Activated T-helper 1 cell treated with Interleukin-2 at 50 U/mL for 16 hours (primary cell): ENCODE measurements around the gene CRABP2.

Experiments
- DNase-seq: peaks from one replicate; pipeline ENCODE4 v3.0.0-alpha.2; 2020; ENCODE audit warnings: low read depth

Gene CRABP2

DNA sequence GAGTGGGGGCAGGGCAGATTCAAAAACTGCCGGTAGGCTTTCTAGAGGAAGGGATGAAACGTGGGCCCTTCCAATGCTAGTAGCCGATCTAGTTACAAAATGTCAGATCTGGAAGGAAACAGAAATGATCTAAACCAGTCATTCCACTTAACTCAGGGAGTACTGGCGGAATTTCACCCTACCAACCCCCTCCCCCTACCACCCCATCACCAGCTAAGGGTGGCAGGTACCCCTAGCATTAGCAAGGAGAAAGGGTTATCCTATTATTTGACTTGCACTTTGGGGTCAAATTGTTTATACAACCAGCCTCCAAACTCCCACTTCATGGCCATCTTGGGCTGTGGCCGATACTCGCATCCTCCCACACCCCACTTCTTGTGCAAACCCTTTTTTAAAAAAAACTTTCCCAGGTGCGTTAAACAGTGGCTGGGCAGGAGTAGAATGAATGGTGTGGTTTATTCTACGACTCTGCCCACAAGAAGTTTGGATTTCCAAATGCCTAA lies 36.1 kb upstream of the CRABP2 start:
- no peak for DNase-seq

DNA sequence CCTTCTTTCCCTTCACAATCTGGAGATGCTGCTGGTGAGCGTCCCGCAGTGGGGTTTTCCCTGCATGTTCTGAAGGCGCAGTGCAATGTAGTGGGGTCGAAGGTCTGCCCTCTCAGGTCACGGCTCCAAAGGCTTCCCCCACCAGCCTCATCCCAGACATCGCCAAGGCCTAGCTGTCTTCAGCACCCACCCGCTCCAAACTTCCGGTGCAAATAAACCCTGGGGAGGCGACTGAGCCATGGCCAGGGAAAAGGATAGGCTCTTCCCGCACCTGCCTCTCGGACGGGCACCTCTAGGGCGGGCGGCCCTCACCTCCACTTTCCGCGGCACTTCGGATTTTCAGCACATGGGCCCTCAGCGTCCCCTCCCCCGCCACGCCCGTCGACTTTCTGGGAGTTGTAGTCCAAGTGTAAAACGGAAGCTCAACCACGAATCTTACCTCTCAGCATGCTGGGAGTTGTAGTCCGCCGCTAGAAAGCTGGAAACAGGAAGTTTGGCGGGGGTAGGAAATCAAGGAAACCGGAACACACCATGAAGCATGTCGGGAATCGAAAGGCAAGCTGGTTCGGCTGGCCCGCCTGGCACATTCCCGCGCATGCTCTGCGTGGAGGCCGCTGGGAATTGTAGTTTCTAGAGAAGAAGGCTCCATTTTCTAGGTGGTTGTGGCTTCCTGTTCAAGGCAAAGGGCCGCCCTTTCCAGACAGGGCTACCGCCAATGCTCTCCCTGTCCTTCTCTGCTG lies 35.5 kb upstream of the CRABP2 start, which contains the start of gene MRPL24:
Gene MRPL24, minus strand, starts transcription at position 348 of the 740 bp plus-strand sequence. CDS start 2,384 bp downstream, outside the sequence.
- DNase-seq = peak; percentile 94

DNA sequence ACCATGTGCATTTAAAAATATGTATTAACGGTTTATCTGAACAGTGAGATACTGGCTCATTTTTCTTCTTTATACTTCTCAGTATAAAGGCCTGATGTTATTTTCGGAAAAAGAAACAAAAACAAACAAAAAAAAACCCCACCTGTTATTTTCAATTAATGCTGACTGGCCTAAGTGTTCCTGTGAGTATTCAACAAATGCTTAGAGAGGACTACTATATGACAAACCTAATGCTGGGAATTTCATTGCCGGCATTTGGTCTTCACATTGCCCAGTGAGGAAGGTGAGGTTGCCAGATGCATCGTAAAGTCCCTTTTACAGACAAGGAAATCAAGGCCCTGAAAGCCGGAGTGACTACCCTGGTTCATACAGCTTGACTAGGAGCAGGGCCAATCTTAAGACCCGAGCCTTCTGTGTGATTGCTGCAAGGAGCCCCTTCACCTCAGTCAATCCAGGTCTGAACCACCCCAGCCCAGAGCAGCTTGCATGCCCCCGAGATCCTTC lies 34.9 kb upstream of the CRABP2 start:
- no peak for DNase-seq

DNA sequence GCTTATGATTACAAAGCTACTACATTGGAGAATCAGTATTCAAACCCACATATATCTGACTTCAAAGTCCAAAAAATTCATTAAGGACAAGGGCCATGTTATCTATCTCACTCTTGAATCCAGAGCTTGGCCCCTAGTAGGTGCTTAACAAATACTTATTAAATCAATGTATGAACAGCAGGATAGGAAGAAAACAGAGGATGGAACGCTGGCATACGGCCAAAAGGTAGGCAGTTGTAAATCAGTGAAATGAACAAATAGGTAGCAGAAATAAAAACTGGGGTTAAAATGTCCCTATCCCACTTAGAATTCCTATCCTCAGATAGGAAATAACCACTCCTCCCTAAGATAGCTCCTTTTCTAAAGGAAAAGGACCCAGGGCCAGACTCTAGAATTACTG lies 33.5 kb upstream of the CRABP2 start:
- DNase-seq = no peak

DNA sequence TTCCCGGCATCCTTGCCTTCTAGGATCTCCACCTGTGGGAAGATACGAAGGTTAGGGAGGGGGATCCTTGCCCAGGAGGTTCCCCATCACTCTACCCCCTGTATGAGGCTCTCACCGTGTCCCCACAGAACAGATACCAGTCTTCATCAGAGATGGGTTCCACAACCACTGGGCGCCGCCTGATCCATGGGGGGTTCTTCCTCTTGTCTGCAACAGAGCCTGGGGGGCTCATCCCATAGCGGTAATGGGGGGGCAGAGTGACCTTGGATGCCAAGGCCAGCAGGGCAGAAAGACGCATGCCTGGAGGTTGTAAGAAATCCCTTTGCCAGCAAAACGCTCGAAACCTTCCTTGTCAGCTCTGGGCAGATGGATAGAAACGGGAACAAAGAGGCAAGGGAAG lies 33.0 kb upstream of the CRABP2 start:
- DNase-seq = no peak

DNA sequence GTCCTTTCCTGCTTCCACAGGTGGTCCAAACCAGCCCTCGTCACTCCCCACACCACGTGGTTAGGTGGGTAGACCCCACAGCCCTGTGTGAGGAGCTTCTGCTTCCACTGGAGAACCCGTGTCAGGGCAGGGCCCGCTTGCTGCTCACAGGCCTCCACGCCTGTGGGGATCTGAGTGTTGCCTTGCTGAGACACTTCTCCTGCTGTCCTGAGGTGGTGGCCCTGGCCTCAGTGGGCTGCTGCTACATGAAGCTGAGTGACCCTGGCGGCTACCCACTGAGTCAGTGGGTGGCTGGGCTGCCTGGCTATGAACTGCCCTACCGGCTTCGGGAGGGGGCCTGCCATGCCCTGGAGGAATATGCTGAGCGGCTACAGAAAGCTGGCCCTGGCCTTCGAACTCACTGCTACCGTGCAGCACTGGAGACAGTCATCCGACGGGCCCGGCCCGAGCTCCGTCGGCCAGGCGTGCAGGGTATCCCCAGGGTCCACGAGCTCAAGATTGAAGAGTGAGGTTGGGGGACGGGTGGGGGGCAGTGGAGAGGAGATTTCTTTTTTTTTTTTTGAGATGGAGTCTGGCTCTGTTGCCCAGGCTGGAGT lies 28.7 kb upstream of the CRABP2 start:
- DNase-seq = no peak

DNA sequence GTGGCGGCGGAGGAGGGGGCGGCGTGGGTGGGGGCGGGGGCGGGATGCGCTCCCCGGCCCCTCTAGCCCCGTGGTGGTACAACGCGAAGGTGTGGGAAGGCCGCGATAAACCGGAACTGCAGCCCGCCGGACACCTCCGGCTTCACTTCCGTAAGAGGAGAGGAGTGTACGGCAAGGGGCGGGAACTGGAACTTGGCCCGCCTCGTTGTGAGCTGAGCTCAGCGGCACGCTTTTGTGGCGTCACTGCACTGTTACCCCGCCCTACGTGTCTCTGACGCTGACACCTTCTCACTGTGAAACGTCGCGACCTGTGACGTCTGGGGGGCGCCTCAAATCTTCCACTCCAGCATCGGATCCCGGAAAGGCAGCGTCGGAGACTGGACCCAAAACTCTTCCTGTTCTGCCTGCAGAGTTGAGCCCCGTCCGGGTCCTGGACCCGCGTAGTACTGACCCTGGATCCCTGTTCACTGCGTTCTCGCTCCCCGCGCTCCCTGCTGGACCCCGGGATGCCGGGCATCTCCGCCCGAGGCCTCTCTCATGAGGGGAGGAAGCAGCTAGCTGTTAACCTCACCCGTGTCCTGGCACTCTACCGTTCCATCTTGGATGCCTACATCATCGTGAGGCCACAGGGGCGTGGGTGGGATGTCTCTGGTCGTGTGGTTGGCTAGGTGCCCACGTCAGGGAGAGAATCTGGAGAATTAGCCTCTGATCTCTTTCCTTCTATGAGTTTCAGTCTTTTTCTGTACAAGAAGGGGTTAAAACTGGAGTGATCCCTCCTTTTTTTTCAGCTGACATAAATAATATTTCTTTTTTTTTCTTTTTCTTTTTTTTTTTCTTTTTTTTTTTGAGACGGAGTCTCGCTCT lies 23.4 kb upstream of the CRABP2 start, which contains the start of gene ISG20L2:
Gene ISG20L2, minus strand, starts transcription at position 168 of the 864 bp plus-strand sequence. CDS start 1,114 bp downstream, outside the sequence.
- DNase-seq = peak; percentile 85

DNA sequence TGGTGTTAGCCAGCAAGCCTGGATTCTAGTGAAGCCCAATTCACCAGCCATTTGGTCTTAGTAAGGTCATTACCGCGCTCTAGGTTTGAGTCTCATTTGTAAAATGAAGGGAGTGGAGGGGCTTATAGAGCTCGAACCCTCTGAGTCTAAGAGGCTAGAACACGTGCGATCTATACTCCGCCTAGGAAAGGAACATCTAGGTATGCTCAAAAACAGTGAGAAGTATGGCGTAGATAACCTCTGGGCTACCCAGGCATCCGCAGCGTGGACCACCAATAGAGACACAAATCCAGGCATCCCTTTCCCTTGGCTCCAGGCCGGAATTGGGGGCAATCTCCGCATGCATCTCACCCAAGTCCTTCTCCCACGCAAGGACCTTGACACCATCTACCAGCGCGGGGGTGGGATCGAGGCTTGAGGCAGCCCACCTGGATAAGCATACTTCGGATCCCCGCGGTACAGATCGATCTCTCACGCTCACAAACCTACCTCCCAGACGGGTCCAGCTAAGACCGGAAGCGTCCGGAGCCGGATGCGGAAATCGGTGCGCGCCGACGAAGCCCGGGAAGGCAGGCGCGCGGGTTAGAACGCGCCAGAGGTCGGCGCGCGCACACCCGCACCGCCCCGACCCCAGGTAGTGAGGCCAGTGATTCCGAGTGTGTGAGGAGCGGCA lies 22.7 kb upstream of the CRABP2 start, which contains the start of gene METTL25B:
Gene METTL25B, plus strand, starts transcription at position 544 of the 673 bp plus-strand sequence. CDS start 636 bp downstream, outside the sequence.
- peak; percentile 61 for DNase-seq

DNA sequence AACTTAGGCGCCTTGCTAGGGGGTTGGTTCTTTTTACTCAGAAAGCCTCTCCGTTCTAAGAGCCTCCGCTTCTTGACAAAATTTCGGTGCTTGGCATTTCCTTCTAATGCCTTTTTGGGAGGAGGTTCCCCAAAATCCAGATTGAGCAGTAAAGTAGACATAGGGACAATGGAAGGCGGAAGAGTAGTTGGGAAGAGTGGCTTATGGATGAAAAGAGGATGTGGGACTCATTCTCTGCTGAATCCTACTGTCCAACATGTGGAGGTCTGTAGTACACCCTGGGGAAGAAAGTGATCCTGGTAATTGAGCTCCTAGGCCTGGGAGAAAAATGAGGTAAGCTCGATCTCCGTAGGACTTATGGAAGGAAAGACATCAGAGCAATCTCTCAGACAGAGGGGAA lies 22.1 kb upstream of the CRABP2 start:
- no peak for DNase-seq

DNA sequence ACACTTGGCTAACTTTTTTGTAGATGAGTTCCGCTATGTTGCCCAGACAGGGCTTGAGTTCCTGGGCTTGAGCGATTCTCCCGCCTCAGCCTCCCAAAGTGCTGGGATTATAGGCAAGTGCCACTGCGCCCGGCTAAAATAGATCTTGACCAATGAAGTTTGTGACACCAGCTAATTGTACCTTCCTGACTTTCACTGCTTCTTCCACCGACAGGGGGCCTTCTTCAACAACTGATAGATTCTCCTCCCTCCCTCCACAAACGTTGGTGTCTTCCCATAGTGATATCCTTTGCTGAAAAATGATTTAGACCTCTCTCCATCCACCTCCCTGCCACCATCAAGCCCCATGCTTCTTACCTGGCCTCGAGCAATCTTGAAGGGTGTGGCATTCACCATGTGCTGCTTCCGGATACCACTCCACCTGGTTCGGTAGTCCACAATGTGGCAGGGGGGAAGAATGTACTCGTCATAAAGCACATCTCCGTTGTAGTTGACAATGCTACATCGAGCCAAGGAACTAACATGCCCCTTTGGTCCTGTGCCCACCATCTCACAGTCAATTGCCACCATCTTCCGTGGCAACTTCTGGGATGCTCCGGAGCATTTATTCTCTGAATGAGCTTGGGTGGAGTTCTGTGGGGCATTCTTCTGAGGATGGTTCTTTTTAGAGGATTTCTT lies 21.3 kb upstream of the CRABP2 start:
- no peak for DNase-seq

DNA sequence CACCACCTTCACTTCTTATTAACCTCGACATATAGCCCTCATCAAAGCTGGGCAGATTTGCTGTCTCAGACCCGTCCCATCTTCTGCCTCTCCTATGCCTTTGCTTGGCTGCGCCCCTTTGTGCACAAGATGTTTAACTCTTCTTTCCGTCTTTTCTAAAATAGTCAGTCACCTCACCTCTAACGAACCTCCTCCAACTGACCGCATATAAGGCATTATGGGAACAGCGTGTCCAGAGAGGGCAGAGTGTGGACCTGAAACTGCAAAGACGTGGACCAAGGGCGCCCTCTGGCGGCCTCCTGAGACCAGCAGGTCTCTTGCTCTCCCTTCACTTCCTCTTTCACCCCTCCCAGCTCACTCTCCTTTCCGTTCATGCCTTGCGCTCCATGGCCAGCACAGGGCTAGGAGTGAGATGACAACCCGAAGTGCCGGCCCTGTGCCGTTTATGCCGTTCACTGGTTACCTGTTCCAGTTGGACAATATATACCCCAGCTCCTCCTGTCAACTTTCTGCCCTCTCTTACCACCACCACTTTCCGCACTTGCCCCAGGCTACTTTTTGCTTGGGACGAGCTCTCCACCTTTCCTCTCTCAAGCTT lies 20.4 kb upstream of the CRABP2 start:
- peak; percentile 66 for DNase-seq

DNA sequence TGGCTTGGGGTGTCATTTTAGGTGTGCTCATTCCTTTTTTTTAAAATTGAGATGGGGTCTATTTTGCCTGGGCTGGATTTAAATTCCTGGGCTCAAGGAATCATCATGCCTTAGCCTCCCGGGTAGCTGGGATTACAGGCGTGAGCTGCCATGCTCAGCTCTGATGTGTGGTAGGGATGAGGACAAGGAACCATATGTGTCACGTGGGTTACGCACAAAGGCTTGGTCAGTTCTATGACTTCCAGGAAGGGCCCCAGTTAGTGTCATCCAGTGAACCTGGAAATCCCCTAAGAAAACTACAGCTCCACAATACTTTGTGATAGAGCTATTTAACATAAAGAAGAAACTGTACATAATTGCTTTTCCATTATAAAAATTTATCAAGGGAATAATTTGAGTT lies 16.2 kb upstream of the CRABP2 start:
- no peak for DNase-seq

DNA sequence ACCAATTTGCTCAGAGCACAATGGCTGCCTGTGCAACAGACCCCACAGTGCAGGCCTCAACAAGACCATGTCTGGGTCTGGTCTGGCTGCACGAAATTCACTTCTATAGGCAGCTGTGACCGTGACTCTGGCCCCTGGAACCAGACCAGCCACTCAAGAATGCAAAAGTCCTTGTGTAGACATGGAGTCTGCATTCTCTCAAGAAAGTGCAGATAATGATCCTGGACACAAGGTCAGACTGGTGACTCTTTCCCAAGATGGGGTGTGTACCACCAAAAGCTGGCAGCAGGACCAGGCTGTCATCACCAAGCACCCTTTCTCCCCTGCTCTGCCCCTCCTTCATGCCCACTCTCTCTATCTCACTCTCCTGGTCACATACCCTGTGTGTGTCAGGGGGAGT lies 15.7 kb upstream of the CRABP2 start:
- no peak for DNase-seq

DNA sequence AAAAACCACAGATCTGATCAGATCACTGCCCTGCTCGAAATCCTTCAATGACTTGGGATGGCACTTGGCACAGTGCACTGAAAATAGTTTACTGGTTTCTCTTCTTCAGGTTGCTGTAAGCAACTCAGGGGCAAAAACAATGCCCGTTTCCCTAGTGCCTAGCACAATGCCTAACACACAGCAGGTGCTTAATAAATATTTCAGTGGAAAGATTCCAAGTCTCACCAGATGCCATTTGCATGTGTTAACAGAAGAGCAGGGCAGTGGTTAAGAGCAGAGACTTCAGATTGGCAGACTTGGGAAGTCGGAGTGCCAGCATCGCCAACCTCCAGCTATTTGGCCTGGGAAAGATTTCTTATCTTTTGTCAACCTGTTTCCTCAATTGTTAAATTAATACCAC lies 12.0 kb upstream of the CRABP2 start:
- no peak for DNase-seq

DNA sequence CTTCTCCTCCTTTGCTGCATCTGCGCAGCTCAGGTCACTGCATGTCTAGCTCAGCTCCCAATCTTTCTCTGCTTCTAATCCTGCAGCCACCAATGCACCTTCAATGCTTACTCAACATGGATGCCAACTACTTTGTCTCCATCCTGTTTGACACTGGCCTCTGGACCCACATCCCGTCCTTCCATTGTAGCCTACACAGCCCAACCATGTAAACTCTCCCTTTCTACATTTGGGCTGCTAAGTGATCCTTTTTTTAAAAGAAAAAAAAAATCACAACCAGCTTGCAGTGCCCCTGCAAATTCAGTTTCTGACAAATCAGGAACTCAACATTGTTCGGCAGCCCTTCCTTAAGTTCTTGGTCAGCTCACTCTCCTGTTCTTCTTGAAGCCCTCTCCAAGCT lies 9.4 kb upstream of the CRABP2 start:
- DNase-seq = no peak

DNA sequence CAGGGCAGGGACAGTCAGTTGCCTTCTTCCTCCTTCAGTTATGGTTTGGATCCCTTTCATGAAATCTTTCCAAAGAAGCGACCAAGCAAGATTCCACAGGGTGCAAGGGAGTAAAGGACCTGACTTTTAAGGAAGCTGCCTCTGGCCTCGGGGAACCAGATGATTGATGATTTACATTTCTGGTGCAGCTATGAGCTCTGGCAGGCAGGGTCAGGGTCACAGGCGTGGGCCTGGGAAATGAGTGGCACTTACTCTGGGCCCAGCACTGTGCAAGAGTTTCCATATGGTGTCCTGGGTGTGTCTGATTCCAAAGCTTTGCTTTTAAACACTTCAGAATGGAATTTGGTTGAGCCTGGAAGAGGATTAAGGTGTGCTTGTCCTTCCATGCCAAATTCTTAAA lies 7.2 kb upstream of the CRABP2 start:
- no peak for DNase-seq

DNA sequence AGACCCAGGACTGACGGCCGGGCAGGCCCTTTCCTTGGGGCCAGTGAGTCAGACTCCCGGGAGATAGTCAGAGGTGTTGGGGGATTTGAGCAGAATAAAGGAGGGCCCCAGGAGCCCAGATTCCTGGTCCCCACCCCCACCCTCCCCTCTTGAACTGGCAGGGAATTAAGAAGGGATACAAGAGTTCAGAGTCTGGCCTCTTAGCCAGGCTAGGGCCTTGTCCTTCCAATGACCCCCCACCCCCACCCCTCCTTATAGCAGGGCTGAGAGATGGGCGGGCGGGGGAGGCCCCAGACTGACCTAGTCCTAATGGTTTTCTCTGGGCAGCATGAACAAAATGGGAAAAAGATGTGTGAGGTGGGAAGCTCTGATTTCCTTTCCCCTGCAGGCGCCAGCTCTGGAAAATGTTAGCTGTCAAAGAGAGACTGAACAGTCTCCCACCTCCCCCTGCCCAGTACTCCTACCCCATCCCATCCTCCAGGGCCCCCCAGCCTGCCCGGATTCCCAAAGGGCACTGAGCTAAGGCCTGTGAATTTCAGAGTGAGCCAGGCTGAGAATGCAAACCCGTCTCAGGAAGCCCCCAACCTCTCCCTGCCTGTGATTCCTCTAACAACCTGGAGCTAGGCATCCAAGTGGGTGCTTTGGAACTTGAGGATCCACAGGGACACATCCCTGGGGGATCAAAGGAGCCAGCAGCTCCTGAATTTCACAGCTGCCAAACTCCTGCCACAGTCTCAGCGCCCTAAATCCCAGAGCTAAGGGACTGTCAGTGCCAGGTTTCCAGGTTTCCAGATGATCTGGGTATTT lies 5.8 kb upstream of the CRABP2 start:
- DNase-seq = no peak

DNA sequence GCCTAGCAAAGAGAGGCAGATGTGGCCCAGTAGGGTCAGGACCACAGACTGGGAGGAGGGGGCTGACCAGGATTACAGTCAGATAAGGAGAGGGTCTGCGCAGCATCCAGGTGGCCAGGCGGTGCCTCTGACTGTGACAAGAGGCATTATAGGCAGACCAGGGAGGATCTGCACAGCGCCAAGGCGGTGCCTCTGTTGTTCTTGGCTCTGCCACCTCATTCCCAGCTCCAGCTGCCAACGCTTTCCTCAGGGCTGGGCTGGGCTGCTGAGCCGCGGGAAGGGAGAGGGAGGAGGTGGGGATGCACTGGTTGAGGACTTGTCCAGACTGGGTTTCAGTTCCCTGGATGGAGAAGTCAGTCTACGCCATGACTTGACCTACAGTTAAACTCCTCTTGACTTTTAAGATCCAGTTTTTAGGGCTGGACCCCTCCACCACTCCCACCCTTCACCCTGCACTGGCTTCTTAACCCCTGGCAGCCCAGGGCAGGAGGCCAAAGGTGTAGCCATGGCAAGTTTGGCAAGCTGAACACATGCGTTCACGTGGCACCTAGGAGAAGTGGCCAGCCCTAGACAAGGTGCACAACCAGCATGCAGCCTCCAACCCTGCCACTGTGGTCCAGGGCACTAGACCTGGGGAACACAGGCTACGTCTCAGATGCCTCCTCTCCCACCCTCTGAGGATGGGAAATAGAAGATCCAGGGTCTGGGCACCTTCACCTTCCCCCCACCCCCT lies 4.5 kb upstream of the CRABP2 start:
- DNase-seq = no peak

DNA sequence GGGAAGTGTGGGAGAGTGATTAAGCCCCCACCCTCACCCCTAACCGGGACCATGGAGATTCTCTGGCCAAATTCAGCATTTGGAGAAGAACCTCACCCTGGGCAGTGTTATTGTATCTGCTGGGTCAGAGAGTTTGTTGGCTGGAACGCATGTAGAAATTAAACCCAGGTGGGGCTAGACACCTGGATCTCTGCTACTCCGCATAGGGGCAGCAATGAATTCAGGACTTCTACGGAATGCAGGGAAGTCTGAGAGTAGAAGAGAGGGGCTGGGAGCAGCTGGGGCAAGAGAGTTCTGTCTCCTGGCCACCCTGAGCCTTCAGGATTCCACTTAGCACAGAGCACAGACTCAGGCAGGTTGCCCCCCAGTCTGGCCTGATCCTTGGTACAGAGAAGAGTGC lies 3.6 kb upstream of the CRABP2 start:
- no peak for DNase-seq
